GM12892 (cell line): Measurements from ENCODE around the gene IFRD1.

ENCODE experiments used
- POLR2A ChIP-seq: IDR thresholded peaks from 2 replicates; pipeline ENCODE4 v1.6.1; 2011; ENCODE audit warnings: low read depth, low read length, control low read depth
- POLR2AphosphoS5 ChIP-seq: IDR thresholded peaks from 2 replicates; pipeline ENCODE4 v1.6.1; 2011; ENCODE audit warnings: low read depth, low read length, control low read depth

DNA sequence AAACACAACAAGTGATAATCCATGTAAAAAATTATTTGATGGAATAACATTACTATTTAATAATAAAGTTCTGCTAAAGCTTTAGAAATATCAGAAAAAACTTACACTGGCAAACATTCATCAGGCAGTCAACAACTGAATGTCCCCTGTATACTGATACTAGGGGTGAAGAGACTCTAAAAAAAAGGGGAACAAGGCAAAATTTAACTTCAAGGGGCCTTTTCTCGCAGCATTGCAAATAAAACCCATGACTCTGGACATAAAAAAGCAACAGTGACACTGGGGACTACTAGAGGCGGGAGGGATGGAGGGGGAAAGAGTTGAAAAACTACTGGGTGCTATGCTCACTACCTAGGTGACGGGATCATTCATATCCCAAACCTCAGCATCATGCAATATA is 5.8 kb upstream of the IFRD1 start:
- TF ChIP-seq POLR2AphosphoS5 (no peak), POLR2A (no peak)
